CD4-positive, alpha-beta T cell treated with Interleukin-4 for 1 hour (primary cell): ENCODE results near the gene C6orf118.

Source experiments
- DNase-seq, 2 donors: peaks; one replicate each; pipeline ENCODE4 v3.0.0-alpha.2; 2020 to 2022

The C6orf118 gene

DNA sequence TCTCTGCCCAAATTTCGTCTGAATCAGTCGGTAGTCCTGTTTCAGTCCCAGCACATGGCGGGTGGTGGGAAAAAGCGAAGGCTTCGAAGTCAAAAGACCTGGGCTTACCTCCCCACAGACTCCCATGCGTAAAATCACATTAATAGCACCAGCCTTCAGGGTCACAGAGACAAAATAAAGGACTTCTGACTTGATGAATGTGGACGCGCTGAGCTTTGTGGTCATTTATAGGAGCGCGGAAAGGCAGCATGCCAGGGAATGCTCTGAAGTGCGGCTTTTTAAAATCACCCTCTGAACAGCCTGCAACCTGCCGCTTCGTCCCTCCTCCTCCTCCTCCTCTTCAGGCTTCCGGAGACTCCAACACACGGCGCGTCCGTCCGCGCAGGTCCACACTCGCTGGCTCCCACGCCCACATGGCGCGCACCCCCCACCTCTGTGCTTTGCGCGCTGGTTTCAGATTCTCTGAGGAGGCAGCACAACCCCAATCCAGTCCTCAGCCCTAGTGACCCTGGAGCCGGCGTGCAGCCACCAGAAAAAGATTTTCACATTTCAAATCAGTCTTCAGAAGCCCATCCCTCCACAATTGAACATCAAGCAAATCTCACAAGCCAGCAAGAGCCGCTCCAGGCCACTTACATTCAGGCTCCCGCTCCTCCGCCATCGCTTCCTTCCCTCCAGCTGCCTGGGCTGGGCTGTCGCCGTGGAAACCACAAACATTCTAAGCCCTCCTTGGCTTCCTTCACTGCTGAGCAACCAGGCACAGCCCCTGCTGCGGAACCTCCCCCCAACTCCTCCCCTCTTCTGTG is at the start of gene C6orf118:
TSS of gene C6orf118 (minus strand) at position 680 of the 806 bp plus-strand sequence. CDS start at position 661, 19 bp downstream.
- DNase-seq = no peak

DNA sequence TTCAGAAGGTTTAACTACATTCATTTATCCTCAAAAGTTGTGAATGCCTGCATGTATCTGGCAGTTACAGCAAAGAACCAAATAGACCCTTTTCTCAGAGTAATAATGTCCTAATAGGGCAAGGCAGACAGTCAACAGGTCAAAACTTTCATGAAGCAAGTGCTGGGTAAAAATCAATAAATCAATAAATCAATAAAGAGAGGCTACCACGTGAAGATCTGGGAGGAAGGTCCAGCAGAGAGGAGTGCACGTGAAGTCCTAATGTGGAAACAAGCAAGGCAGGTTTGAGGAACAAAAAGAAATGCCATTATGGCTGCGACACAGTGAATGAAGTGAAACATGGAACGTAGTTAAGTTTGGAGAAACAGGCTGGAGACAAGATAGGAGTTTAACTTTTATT is 36.3 kb upstream of the C6orf118 start:
- DNase-seq = no peak

DNA sequence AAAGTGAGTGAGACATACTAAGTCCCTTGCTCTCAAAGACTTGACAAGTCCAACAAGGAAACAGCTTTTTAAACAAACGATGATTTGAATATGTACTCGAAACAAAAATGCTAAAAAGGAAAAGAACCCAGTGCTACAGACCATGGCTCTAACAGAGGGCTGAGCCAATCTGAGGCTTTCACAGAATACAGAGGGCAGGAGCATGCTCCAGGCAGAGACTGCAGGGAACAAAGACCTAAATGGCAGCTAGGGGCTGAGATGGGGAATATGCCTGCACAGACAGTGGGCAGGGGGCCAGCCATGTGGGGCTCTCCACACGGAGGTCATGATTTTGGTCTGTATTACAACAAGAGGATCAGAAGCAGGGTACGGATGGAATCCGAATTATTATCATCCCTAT is 31.1 kb upstream of the C6orf118 start:
- no peak for DNase-seq

DNA sequence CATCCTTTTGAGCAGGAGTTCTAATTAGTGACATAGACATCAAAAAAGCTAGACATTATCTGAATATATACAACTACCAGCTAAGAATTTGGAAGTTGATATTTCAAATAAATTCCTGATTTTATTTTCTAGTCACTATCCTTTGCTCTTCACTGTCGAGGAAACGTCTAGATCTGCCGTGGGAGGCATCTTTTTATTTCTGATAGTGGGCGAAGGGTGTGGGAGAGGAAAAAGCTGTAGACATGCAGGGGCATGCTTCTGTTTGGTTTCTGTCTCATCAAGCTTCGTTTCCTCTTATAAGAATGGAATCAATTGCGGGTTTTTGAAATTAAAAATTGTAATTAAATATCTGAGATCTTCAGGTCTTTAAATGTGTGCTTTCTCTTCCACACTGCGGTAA is 16.2 kb upstream of the C6orf118 start:
- no peak for DNase-seq

DNA sequence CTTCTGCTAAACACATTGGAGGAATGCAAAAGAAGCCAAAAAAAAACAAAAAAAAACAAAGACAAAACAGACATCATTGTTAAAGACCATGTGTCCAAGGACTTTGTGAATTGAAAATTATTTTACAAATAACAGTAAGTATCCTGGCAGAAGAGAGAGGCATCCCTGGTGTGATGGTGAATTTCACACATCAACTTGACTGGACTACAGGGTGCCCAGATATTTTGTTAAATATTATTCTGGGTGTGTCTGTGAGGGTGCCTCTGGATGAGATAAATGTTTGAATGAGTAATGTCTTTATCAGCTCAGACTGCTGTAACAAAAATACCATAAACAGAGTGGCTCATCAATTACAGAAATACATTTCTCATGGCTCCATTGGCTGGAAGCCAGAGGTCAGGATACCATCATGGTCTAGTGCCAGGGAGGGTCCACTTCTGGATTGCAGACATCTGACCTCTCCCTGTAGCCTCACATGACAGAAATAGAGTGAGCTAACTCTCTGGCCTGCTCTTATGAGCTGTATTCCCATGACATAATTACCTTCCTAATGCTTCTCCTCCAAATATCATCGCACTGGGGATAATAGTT is 12.2 kb upstream of the C6orf118 start:
- DNase-seq = no peak

DNA sequence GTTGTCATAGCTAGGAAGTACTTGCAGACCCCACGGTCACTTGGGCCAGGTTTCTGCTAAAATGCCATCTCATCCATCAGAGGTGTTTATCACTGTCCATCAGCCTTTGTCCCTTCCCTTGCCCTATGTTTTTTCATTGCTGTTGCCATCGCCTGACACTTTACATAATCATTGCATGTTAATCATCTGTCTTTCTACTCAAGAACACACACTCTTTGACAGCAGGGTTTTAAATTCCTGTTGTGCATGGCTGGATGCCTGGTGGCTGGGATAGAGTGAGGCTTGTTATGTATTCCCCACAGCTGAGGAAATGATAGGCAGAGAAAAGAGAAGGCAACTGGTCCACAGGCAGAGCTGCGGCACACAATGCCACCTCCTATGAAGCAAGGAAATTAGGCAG is 11.7 kb upstream of the C6orf118 start:
- no peak for DNase-seq

DNA sequence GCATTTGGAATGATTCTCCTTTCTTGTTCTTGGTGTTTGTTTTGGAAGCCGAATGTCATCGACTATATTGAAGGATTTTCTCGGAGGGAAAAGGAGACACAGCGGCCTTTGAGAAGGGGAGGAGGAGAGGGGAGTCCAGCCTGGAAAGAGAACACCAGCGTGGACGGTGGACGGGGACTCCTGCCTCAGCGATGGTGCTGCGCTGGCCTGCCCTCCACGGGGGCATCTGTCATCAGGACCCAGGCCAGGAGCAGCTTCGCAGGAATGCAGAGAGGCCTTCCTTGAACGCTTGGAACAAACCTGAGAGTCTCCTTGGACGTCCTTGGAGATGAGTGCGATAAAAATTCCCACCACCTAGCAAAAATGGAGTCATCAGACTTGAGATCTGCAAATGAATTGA is 8.3 kb upstream of the C6orf118 start:
- DNase-seq = no peak

DNA sequence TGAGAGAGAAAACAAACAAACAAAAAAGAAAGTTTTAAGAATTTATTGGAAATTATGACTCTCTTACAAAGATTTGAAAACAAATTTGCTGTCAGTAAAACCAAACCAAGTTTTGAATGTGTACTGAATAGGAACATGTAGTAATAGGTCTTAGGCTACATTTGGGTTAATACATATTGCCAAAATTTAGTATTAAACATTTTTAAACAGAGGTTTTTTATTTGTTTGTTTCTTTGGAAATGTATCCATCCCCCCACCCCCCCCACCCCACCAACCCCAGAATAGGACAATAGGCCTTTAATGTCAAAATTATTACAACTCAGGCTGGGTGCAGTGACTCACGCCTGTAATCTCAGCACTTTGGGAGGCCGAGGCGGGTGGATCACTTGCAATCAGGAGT is 2.5 kb downstream of the C6orf118 start:
- no peak for DNase-seq

DNA sequence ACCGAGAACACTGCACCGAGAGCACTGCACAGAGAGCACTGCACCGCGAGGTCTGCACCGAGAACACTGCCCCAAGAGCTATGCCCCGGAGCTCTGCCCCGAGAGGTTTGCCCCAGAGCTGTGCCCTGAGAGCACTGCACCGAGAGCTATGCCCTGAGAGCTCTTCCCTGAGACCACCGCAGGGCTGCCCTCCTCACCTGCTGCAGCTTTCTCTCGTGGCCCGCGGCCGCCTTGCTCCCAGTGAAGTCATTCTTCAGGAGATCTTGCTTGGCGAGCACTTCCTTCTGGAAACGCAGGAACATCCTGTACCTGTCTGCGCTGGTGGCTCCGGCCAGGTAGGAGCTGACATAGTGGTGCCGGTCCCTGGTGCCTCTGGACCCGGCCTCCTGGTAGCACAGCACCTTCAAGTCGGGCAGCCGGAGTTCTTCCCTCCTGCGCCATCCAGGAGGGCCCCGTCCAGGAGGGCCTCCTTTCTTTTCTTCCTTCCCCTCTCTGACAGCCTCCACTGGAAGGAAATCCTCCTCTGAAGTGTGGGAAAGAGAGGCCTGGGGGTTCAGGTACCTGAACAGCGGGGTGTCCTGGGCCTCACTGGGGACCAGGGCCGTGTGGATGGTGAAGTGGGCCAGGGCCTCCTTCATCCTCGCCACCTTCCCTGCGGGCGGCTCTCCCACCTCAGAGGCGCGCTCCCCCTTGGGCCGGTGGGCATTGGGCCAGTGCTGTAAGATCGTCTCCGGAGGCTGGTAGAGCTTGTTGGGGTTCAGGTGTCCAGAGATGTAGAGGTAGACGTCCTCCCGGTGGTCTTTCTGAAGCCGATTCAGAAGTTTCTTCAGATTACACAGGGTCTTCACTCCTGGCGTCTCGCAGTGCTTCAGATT is 7.8 kb downstream of the C6orf118 start:
- no peak for DNase-seq

DNA sequence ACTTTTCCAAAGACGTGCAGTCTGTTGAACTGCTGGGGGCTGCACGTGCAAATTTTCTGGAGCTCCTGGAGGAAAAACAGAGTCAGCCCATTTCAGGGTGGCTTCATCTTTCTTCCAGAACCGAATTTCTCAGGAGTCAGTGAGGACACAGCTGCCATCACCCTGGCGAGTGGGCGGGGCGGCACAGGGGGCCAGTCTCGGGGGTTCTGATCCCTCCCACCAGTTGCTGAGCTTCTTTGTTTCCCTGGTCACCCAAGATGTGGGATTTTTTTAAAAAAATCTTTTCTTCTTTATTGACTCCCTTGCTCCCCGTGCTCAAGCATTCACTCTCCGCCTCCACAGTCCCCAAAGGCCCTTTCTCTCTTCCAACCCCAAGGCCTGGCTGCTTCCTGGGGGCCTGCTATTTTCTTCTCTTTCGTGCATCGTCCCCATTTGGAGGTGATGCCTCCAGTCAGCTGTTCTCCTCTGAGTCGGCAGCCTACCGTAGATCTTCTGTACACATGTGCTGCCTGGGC is 8.9 kb downstream of the C6orf118 start:
- no peak for DNase-seq

DNA sequence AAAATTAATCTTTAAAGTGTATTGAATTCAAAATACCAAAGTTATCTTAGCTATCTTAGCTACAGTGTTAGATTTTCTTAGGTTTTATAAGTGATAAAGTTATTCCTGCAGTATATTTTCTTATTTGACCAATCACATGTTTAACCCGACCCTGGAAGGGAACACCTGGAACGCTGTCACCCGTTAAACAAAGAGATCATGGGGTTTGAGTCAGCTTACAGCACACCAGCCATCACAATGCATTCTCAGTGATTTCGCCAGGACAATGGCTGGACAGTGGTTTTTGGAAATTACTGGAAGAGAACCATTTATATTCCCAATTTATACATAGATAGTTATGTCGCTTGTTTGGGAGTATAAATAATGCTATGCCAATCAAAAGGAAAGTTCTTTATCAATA is 10.5 kb downstream of the C6orf118 start:
- no peak for DNase-seq

DNA sequence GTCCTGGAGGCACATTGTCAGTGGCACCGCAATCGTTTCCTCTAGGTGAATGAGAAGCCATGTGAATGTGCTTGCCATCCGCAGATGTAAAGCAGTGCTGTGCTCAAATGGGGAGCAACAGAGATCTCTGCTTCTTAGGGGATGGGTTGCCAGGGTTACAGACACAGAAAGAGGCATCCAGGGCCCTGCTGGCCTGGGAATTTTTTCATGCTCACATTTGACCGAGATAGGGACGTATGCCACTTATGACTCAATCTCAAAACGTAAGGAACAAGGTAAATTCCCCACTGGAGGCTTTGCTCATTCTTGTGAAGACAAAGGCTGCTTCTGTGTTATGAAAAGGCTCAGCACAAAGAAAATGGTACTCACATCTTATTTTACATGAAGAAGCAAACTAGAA is 11.0 kb downstream of the C6orf118 start:
- no peak for DNase-seq

DNA sequence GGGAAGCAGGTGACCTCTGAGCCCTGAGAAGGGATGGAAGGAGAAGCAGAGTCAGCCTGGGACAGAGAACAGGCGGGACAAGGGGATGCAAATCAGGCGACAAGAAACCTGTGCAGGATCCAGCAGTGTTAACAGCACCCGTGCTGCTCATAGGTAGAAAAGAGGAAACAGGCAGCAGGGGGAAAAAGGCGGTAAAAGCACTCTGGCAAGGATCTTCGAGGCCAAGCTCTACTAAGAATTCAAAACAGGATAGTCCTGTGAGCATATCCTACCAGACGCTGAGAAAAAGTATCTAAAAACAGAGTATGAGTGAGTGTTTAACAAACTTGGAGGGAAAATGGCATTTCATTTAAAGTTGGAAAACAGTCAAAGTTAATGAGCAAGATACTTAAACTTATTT is 16.7 kb downstream of the C6orf118 start:
- no peak for DNase-seq

DNA sequence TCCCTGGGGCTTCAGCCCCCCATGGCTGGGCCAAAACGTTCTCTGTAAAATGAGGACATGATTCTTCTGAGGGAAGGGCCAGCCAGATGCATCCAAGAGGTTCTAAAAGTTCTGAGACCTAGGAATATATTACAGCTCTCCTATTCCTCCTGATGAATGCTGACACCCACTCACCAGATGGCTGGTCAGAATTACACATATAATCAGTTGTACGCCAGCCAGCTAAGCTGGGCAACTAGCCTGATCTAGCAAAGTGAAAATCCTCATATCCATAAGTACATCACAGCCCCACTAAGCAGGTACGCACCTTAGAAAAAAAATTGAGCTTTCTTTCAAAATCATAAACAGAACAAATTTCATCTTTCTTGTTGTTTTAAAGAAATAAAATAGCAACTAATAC is 34.8 kb downstream of the C6orf118 start:
- DNase-seq = no peak

DNA sequence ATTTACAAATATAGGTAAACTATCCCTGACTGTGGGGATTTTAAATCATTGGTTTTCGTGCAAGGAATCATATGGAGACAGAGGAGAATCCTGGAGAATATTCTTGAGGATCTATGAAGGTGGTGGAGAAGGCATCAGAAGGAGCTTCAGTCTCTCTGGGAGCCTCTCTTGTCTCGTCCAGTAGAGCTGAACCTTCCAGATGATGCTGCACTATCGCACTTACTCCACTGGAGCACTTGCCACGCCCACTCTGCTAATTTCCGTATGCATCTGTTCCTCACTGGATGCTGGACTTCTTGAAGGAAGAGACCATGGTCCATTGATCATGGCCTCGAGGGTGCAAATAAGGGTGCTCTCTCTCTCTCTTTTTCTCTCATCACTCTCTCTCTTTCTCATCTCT is 36.8 kb downstream of the C6orf118 start:
- DNase-seq = no peak

DNA sequence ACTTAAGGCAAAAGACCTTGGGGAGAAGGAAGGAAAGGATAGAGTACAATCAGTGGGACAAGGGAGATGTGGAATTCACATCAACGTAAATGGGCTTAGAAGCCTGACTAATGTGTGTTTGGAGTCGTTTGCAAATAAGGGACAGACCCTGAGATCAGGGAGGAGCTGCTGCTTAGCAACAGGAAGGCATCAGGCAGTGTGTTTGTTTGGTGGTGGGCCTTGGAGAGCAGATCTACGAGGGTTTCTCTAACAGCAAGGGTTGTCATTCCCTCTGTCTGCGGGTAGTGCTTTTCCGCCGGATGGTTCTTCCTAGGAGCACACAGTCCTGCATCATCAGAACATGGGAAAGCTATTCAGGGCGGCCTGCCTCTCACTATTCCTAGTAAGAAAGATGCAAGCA is 40.4 kb downstream of the C6orf118 start:
- DNase-seq = no peak

DNA sequence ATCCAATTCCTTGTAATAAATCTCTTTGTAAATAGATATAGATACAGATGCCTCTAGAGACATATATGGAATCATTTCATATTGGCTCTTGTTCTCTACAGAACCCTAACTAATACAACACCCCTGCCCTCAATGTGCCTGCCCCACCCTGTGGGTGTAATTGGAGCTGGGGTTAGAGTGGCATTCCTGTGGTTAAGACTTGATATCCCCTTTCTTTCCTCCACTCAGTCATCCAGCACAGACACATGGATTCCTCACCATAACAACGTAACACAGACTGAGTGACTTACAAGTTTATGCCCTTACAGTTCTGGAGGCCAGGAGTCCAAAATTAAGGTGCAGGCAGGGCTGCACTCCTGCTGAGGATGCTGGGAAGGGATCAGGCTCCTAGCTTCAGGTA is 42.8 kb downstream of the C6orf118 start:
- no peak for DNase-seq

DNA sequence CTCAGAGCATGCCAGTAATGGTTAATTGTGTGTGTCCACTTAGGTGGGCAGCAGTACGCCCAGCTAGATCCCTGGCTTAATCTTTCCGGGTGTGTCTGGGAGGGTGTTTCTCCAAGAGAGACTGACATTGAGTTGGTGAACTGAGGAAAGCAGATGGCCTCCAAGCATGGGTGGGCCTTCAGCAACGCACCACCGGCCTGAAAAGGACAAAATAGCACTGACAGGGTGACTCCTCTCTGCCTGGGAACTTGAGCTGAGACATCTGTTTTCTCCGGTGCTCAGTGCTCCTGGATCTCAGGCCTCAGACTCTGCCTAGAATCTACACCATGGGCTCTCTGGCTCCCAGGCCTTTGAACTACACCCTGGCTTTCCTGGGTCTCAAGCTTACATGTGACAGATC is 43.2 kb downstream of the C6orf118 start:
- no peak for DNase-seq

DNA sequence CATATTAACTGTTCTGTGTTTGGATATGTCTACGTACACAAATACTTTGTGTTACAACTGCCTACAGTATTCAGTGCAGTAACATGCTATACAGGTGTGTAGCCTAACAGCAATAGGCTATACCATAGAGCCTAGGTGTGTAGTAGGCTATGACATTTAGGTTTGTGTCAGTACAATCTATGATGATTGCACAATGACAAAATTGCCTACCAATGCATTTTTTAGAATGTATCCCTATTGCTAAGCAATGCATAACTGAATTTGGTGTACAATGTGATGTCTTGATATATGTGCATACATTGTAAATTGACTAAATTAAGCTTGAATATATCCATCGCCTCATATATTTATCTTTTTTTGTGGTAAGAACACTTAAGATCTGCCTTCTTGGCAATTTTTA is 48.9 kb downstream of the C6orf118 start:
- no peak for DNase-seq

DNA sequence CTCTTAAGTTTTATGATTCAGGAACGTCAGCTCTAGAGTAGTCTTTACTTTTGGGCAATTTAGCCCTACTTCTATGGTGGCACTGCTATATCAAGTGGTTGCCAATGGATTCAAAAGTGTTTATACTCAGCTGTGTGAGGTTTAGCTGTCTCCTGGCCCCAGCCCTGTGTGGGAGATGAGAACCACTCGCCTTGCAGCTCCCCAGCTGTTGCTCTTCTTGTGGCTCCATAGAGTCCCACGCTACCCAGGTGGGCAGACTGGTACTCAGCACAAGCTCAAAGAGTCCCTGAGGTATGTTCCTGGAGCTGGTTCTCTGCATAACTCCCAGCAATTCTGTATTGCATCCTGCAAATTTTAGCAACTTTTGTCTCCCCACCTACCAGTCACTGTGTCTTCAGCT is 59.6 kb downstream of the C6orf118 start:
- DNase-seq = no peak

DNA sequence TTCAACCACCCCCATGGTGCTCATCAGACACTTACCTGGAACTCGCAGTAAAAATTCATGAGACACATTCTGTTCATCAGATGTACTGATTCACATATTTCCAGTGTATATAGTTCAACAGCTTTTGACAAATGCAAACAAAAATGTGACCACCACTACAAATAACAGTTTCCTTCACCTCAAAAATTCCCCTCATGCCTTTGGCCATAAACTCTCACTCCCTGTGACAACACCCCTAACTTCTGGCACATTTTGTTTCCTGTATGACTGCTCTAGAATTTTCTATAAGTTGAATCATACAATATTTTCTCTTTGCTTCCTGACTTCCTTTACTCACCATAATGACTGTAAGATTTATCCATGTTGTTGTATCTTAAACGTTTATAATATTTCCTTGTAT is 63.7 kb downstream of the C6orf118 start:
- DNase-seq = no peak

DNA sequence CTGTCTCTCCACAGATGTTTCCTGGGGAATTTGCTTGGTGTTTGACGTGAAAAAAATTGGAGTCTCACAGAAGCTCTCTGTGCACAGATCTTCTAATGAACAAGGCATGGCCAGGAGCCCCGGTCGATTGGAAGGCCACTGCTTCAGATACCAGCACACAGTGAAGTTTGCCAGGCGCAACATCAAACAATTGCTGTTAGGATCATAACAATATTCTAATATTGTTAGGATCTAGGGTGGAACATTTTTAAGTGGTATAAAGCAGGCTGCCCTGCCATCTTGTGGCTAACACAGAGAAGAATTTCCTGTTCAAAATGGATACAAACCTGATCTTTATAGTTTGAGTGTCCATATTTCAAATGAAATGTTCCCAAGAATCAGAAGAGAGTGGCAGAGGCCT is 64.1 kb downstream of the C6orf118 start:
- DNase-seq = no peak

DNA sequence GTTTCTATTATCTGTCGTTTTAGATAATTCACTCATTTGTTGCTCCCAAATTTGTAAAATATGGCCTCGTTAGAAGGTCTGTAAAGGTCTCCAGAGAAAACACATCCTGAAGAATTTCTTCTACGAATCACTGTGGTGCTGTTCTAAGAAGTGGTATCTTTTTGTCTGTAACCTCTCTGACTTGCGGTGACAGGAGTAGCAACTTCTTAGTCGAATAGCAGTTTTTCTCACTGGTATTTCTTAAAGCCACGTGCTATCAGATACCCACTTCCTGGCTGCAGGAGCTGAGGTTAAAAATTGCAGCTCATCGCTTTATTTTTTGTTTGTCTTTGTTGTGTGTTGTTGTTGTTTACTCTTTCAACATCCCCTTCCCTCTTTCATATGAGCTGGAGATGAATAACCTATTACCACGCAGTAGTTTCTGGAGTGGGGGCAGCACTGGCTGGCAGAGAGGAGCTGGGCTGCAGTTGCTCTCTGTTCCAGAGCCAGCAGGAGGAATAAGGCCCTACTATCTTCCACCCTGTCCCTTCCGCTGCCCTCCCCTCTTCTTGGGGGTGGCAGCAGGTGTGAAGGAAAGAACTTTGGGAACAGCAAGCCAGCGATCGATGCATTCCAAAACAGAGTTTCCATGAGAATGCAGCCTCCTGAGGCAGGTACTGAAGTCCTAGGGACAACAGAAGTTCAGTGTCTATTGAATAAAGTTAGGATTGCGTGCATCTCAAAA is 64.7 kb downstream of the C6orf118 start:
- no peak for DNase-seq
